ENCODE results near the gene FAXC.

Gene FAXC

DNA sequence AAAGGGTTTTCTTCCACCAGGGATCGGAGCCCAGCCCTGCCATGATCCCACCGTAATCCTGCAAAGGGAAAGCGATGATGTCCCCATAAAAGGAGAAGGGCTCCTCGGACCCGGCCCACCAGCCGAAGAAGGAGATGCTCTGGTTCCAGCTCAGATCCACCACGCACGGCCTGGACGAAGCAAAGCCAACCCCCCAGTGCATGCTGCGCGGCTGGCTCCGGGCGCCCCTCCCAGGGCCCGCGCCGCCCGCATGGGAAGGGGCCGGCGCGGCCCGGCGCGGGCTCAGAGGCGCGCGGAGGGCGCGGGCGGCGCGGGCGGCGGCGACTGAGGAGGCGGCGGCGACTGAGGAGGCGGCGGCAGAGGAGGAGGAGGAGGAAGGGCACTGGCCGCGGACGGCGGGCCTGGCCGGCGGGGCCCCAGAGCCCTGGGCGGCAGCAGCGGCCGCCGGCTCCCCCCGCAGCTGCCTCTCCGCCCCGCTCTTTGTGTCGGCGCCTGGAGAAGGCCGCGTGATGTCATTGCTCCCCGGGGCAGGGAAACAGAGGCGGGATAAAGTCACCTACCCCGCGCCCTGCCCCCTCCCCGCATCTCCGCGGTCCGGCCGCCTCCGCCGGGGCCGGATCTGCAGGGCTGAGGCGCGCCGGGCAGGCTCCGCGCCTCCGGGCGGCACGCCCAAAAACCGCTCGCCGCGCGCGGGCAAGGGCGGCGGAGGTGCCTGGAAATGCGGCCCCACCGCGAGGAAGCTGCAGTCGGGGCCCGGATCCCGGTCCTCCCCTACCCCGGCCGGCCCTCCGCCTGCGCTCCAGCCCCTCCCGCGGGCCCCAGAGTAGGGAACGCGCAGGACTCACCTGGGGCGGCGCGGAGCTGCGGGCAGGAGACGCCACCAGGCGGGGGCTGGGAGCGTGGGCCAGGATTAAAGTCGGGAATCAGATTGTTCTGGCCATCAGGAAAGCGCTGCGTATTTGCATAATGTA is at the start of gene FAXC:
TSS of gene FAXC (minus strand) at position 504 of the 971 bp plus-strand sequence. CDS start at position 202, 302 bp downstream.
- no peak for DNase-seq (ENCODE audit: low read depth in 2 of 2)

DNA sequence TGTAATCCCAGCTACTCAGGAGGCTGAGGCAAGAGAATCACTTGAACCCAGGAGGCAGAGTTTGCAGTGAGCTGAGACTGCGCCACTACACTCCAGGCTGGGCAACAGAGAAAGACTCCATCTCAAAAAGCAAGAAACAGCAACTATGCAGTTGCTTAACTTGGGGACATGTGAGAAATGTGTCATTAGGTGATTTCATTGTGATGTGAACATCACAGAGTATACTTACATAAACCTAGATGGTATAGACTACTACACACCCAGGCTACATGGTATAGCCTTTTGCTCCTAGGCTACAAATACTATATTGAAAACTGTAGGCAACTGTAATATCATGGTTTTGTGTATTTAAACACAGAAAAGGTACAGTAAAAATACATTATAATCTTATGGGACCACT is 47.8 kb upstream of the FAXC start:
- no peak for DNase-seq (ENCODE audit: low read depth in 2 of 2)

DNA sequence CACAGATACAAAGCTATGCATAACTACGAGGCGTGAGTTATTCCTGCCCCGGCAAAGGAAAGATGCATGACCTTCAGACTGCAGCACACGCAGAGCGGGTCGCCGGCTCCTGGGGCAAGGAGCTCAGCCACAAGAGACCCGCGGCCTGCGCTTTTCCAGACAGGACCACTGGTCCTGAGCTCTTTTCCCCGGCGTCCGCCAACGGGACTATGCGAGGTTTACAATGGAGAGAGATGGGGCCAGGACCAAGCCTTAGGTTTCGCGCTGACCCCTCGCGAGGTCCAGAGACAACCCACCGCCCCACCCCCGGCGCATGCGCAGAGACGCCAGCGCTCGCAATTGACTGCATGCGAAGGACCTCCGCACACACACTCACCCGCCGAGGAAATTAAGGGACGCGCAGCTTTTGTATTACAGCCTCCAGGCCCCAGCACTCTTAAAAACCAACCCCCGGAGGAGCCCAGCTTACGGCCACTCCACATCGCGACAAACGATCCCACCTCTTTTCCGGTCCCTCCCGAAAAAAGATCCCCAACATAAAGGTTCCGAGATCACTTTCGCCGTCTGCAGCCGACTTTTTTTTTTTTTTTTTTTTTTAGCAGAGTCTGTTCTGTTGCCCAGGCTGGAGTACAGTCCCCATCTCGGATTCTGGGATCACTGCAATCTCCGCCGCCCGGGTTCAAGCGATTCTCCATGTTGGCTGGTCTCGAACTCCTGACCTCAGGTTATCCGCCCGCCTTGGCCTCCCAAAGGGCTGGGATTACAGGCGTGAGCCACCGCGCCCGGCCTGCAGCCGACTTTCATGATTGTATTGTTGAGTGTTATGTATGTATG is 44.4 kb upstream of the FAXC start, which contains the start of gene COQ3:
TSS of gene COQ3 (minus strand) at position 498 of the 834 bp plus-strand sequence. CDS start at position 482, 16 bp downstream.
- peak; percentile 33 to 40 for DNase-seq (ENCODE audit: low read depth in 2 of 2)

DNA sequence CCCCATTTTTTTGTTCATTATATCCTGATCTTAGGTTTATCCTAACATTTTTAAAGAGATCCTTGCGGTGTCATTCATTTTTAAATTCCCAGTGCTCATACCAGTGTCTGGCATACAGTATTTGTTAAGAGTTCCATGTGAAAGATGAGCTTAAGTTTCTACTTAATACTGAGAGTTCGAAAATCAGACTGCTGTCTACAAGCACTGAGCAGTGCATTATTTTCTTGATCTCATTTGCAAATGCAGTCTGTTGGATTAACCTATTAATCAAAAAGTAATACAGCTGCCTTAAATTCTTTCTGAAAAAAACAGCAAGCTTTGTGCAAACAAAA is 43.9 kb upstream of the FAXC start:
- DNase-seq (ENCODE audit: low read depth in 2 of 2): no peak

DNA sequence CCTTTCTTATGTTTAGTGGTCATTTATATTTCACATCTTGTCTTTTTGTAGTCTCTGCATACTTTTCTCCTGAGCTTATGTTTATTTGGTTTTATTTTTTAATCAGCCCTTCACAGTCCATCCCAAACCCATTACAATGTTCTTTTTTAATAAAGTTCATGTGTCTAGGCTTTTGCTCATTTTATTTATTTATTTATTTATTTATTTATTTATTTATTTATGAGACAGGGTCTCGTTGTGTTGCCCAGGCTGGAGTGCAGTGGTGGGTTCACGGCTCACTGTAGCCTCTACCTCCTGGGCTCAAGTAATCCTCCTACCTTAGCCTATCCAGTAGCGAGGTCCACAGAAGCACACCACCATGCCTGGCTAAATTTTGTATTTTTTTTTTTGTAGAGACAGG is 41.4 kb upstream of the FAXC start:
- DNase-seq (ENCODE audit: low read depth in 2 of 2): no peak

DNA sequence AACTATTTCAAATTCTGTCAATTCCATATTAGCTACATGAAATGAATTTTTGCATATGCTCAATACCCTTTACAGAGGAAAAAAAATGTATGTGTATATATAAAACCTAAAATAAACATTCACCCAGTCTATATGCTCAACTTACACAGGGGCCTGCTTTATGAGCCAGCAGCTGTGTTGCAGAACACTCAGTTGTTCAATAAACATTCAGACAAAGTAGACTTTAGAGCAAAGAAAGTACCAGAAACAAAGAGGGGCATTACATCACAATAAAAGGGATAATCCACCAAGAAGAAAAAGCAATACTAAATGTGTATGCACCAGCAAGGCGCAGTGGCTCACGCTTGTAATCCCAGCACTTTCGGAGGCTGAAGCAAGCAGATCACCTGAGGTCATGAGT is 35.0 kb upstream of the FAXC start:
- DNase-seq (ENCODE audit: low read depth in 2 of 2): no peak

DNA sequence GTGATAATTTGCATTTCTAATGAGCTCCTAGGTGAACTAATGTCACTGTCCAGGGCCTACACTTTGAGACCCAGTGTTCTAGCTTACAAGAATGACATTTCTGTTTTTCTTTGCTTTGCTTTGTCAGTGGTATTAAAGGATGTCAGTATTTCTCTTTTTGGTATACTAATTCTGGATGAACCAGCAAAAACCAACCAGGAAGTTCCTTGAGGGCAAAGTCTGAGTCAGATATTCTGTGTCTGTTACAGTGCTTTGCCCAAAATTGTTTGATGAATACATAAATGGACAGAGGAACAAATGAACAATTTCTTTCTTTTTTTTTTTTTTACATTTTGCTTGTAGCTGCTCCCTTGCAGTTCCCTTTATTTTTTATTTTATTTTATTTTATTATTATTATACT is 29.2 kb upstream of the FAXC start:
- DNase-seq (ENCODE audit: low read depth in 2 of 2): no peak

DNA sequence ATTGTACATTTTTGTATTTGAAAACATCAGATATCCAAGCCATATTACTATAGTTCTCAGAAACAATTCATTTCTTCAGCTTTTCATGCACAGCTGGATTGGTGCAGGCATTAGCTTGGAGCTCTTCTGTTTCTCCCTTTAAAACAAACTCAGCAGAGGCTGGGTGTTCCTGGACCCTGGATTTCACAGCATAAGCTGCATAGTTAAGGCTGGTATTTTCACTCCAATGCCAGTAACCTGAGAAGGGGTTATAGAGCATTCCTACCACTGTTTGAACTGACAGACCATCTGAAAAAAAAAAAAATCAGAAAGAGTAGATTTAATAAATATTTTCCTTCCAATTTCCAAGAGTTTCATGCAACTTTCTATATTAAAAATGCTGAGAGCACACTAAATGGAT is 20.1 kb upstream of the FAXC start:
- DNase-seq (ENCODE audit: low read depth in 2 of 2): no peak

DNA sequence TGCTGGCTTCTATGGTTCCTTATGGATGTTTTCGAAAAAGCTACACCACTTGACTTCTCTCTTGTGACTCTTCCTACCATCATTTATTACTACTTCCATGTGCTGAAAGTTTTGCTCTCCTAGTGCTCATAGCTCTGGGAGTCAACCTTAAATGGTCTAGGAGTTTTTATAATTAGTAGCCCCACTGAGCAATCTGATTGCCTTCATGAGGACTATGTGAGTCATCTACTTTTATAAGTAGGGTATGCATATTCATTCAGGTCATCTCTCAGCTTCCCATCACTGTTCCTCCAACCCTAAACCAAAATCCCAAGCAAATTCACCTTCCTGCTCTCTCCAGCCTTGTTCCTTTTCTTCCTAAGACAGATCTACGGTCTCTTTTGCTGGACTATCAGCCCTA is 17.4 kb upstream of the FAXC start:
- DNase-seq (ENCODE audit: low read depth in 2 of 2): no peak

DNA sequence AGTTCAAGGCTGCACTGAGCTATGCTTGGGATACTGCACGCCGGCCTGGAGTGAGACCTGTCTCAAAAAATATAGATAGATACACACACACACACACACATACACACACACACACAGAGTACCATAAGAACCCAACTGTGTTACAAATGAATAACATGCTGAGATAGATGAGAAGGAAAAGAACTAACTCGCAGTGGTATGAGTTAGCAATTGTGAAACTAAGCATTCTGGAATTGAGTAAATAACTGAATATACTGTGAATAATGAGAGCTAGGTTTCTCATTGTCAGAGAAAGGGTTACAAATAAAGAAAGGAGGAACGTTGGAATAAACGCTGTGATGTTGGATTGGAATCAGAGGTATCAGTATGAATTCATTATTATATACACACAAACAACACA is 14.6 kb upstream of the FAXC start:
- no peak for DNase-seq (ENCODE audit: low read depth in 2 of 2)

DNA sequence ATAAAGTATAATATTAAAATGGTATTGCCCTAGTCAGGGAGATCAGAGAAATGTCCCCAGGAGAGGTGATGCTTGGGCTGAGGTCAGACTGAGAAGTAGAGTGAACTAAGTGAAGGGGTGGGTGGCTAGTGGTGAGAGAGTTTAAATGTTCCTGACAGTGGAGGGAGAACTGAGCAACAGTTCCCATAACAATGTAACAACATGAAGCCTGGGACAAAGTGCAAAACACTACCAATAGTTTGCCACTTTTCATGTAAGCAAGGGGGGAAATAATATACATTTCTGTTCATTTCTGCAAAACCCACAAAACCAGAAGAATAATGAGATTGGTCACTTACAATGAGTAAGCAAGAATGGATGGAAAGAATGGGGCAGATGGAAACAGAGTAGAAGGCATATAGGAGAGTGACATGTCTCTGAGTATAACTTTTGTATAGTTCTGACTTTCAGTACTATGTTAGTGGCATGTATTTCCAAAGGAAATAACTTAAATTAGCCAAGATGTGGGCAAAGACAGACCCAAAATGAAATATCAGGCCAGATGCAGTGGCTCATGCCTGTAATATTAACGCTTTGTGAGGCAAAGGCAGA is 13.3 kb upstream of the FAXC start:
- no peak for DNase-seq (ENCODE audit: low read depth in 2 of 2)

DNA sequence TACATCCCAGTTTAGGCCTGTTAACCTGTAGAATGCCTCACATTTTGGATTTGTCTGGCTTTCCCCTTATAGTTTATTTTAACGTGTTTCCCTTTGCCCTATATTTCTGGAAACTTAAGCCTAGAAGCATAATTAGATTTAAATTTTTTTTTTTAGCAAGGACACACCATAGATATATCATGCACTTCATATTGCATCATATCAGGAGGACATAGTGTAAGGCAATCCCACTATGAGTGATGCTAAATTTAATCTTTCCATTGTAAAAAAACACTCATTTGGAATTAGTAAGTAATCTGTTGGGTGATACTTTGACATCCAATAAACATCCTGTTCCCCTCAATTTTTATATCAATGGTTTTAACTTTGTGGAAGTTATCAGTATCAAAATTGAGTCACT is 10.3 kb upstream of the FAXC start:
- DNase-seq (ENCODE audit: low read depth in 2 of 2): no peak

DNA sequence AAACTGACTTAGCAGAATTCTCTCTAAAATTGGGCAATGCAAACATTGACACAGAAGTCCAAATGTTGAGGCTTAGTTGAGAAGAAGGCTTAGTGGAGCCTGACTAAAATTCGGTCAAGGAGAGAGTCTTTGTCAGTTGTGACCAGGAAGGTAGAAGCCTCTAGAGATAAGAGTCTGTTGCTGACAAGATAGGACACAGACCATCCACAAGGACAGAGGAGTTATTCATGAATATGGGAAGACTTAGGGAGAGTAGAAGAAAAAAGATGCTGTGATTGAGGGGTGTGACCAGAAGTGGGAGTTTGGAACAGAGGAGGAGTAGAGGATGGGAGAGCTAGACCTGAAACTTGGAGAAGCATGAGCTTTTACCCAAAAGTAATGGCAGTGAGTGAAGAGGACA is 7.2 kb upstream of the FAXC start:
- no peak for DNase-seq (ENCODE audit: low read depth in 2 of 2)

DNA sequence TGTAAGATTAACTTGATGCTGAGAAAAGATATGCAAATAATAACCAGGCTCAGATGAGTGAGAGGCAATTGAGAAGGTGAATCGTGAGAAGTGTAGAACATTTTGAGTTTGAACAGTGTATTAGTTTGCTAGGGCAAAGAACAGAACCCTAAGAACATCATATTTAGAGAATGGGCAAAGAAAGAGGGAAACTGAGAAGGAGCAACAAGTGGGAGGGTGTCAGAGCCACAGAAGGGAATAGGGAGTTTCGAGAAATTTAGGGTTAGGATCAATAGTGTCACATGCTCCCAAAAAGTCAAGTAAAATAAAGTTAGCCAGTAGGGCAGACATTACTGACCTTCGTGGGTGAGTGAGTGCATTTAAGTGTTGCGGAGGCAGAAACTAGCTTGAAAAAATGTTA is 5.5 kb upstream of the FAXC start:
- no peak for DNase-seq (ENCODE audit: low read depth in 2 of 2)

DNA sequence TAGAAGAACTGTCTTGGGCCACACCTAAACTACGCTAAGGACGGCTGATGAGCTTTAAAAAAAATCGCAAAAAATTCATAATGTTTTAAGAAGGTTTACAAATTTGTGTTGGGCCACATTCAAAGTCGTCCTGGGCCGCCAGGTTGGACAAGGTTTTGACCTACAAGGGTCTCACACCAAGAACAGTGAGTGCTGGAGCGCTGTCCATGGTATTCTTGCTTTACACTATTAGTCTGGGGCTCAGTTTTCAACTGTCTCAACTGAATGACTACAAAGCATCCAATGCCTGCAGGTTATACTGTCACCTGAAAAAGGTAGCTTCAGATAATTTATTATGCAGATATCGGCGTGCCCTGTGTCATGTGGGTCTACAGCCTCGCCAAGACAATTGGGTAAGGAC is 3.7 kb upstream of the FAXC start:
- no peak for DNase-seq (ENCODE audit: low read depth in 2 of 2)

DNA sequence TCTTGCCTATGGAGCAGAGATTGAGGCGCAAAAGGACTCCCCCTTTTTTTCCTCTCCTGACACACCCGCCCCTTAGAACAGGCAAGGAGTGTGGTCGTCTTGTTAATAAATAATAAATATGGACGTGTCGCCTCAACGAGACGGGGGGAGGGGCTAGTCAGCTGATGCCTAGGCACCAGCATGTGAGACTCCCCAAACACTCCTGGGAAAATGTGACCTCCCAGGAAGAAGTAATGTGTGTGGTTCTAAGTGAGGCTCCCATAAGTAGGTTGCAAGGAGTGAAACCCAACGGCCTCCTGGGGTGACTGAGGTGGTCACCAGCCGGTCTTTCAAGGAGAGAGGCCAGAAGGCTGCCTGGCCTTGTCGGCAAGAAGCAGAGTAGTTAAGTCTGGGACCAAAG is 1.1 kb upstream of the FAXC start:
- no peak for DNase-seq (ENCODE audit: low read depth in 2 of 2)

DNA sequence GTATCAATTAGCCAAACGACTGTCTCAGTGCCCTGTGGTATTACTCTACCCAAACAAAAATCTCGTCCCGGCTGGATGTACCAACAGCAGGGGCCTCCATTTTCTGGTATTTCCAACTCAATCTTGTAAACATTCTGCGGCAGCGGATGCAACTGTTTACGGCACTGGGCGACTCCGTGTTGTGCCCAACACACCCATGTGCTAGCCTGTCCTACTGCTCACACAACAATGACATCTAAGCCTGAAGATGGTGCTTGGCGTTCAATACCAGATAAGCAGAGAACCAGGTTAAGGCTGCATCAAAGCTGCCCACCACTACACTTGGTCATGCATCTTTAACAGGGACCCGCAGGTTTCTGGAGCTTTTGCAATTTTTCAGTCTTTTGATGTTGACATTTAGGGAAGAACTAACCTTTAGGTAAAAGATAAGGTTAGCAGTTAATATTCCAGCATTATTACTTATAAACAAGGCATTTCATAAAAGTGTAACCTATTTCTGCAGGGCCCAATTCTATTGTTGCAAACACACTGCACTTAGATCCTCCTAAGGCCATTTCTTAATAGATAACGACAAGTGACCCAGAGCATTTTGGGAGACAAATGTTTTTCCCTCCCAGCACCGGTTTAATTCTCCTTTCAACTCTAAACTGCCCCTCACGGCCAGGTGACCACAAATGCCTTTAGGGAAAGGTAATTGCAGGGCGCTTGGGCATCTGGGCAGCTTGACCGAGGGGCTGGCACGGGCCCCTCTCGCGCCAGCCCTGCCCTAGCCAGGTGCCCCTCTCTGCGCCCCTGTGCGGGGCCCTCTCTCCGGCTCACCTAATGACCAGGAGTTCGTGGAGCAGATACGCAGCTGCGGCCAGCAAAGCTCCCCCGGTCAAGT is 945 bp downstream of the FAXC start:
- DNase-seq (ENCODE audit: low read depth in 2 of 2): no peak

DNA sequence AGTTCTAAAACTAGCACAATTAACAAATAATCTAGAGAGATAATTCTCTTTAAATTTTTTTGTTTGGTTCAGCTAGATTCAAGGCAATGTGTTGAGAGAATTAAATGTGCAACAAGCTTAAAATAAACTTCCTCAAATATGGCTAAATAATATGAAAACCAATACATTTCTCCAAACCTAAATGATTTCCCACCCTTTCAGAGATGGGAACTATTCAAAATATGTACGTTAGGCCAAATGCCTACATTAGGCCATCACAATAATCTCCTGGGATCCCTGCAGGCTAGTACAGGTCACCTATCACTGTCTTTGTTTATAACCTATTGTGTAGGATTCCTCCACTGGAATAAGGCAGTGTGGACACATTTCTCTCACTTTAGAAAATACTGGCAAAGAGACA is 1.7 kb downstream of the FAXC start:
- no peak for DNase-seq (ENCODE audit: low read depth in 2 of 2)

DNA sequence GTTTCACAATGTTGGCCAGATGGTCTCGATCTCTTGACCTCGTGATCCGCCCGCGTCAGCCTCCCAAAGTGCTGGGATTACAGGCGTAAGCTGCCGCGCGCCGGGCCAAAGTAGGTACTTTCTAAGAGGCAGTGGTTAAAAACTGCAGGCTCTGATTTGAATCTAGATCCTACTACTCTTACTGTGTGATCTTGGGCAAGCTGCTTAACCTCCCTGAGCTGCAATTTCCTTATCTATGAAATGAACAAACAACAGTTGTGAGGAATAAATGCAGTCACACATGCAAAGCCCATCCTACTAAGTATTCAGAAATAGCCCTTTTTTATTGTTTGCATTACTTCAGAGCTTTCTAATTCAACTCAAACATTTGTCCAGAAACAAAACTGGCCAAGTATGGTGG is 2.9 kb downstream of the FAXC start:
- DNase-seq (ENCODE audit: low read depth in 2 of 2): no peak

DNA sequence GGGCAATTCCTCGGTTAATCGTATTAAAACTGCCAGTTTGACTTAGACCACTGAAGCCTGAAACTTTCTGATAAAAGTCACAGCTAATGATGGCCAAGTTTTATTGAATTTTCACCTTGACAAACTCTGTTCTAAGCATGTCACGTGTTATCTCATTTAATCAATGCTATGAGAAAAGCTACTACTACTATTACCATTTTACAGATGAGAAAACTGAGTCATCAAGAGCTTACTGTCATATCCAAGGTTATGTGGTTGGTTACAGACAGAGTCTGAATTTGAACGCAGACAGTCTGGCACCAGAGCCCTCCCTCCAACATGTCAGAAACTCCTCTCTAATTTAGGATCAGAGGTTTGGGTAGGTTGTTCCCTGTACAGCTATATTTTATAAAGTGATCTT is 4.3 kb downstream of the FAXC start:
- DNase-seq (ENCODE audit: low read depth in 2 of 2): no peak

DNA sequence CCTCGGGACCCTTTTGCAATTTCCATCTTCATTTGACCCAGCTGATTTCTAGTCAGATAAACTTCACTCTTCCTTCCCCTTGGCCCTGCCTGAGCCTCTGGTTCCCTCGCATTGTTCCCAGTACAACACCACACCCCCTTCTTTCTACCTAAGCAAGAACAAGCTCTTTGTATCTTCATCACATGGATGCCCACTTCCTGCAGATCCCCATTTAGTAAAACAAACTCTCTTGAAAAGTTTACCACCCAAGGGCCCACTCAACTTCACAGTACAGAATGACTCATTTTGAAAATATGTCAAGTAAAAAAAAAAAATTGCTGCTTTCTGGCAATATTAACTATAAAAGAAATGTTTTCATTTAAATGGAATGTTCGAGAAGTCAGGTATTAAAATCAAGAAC is 5.2 kb downstream of the FAXC start:
- DNase-seq (ENCODE audit: low read depth in 2 of 2): no peak
